BE2C (cell line): Measurements from ENCODE around the gene SEPTIN12.

Experiments
- DNase-seq: peaks from one replicate; pipeline ENCODE4 v3.0.0-alpha.2; 2020
- H3K27me3 ChIP-seq: fragments of 250-450 bp; sonication (Bioruptor Pico); 2 replicates; pipeline ENCODE4 v1.5.1; 2020; ENCODE audit warnings: mild to moderate bottlenecking
- H3K36me3 ChIP-seq: fragments of 250-450 bp; sonication (Bioruptor Pico); 2 replicates; pipeline ENCODE4 v1.5.1; 2020; ENCODE audit warnings: mild to moderate bottlenecking
- H3K4me1 ChIP-seq: fragments of 250-450 bp; sonication (Bioruptor Pico); 2 replicates; pipeline ENCODE4 v1.5.1; 2020
- H3K4me3 ChIP-seq: 2 replicates; pipeline ENCODE4 v1.5.1; 2011; ENCODE audit warnings: low read depth, low read length
- H3K9me3 ChIP-seq: fragments of 250-450 bp; sonication (Bioruptor Pico); 2 replicates; pipeline ENCODE4 v1.5.1; 2020
- CTCF ChIP-seq: IDR thresholded peaks from 2 replicates; pipeline ENCODE4 v1.5.1; 2012; ENCODE audit warnings: mild to moderate bottlenecking, low read depth, low read length

Gene SEPTIN12

DNA sequence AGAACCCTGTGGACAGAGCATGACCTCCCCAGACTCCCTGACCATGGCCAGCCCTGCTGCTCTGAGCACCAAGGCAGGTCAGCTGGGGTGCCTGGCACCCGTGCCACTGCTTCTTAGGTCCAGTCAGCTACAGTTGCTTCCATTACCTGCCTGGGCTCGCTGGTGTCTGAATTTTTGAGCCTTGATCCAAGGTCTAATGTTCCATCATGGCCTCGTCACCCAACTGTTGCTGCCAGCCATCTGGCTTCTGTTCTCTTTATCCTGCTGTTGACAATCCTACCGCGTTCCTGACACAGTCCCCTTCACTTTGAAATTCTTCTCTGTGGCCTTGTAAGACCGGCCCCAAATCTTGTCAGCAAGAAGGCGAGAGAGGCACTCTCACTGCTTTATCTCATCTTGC, 42.3 kb upstream of the SEPTIN12 start:
- Histone ChIP-seq H3K4me3 (no peak overlapping the region), H3K36me3 (peaks cover 87% of the 10 kb centered on the region), H3K9me3 (no peaks in the 10 kb centered on the region), H3K4me1 (peaks cover 3% of the 10 kb centered on the region), H3K27me3 (no peaks in the 10 kb centered on the region)
- TF ChIP-seq CTCF: no peak
- no peak for DNase-seq

GRCh38 chr16:4828567-4829321, 40.6 kb upstream of the SEPTIN12 start:
- Histone ChIP-seq H3K4me1 (peaks cover under 1% of the 10 kb centered on the region; the same call in 1 of the 2 replicates), H3K9me3 (no peaks in the 10 kb centered on the region), H3K4me3 (no peak overlapping the region), H3K27me3 (no peaks in the 10 kb centered on the region), H3K36me3 (peaks cover 91% of the 10 kb centered on the region)
- DNase-seq: no peak
- TF ChIP-seq CTCF: no peak

DNA sequence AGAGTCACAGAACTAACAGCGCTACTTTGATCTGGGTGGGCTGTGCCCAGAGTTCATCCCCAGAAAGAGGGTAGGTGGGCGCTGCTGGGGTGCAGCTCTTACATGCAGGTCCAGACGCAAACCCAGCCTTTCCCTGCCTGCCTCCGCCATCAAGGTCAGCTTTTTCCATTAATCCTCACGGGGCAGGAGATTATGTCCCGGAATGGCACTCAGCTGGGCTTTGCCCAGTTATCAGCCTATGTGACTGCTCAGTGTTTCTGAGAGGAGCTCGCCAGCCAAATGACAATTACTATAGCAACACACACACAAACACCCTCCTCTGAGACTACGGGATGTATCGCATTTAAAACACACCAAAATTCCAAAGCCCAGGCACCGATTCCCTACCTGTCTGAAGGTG, 38.8 kb upstream of the SEPTIN12 start:
- Histone ChIP-seq H3K27me3 (no peaks in the 10 kb centered on the region), H3K9me3 (no peaks in the 10 kb centered on the region), H3K36me3 (peaks cover 90% of the 10 kb centered on the region), H3K4me1 (no peaks in the 10 kb centered on the region), H3K4me3 (no peak overlapping the region)
- no peak for TF ChIP-seq CTCF
- DNase-seq: no peak

GRCh38 chr16:4826526-4826925, 38.4 kb upstream of the SEPTIN12 start:
- Histone ChIP-seq H3K9me3 (no peaks in the 10 kb centered on the region), H3K4me1 (no peaks in the 10 kb centered on the region), H3K27me3 (no peaks in the 10 kb centered on the region), H3K36me3 (peaks cover 90% of the 10 kb centered on the region), H3K4me3 (no peak overlapping the region)
- no peak for TF ChIP-seq CTCF
- no peak for DNase-seq

DNA sequence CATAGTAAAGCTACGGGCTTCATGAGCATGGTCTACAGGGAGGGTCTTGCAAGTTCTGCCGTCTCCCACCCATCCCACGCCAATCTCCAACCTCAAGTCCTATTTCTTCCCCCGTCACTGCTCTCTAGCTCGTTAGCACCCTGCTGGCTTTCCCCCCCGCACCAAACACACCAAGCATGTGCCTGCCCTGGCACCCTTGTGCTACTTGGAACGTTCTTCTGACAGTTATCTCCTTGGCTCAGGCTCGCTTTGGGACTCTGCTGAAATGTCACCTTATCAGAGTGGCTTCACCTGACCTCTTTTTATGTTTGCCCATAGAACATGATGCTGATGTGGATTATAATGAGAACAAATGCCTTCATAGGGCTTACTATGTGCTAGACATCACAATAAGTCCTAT, 37.1 kb upstream of the SEPTIN12 start:
- no peak for DNase-seq
- H3K27me3 ChIP-seq: no peaks in the 10 kb centered on the region
- no peak for TF ChIP-seq CTCF
- H3K4me3 ChIP-seq: no peak overlapping the region
- H3K4me1 ChIP-seq: no peaks in the 10 kb centered on the region
- H3K36me3 ChIP-seq: peaks cover 89% of the 10 kb centered on the region
- H3K9me3 ChIP-seq: no peaks in the 10 kb centered on the region

DNA sequence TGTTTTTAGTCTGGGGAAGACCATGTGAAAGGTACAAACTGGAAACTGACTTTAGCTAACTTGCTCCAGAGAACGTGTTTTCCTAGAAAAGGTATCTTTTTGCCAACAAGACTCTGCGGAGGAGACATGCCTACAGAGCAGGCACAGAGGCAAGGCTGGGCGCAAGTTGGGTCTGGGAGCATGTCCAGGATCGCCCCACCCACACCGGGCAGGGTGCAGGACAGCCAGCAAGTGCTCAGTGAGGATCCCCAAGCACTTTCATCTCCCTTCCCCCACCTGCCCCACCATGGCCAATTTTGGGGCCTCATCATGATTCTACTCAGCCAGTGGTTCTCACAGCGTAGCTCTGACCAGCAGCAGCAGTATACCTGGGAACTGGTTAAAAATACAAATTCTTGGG, 32.5 kb upstream of the SEPTIN12 start:
- no peak for DNase-seq
- no peak overlapping the region for H3K4me3 ChIP-seq
- no peaks in the 10 kb centered on the region for H3K4me1 ChIP-seq
- no peaks in the 10 kb centered on the region for H3K27me3 ChIP-seq
- no peaks in the 10 kb centered on the region for H3K9me3 ChIP-seq
- no peak for TF ChIP-seq CTCF
- peaks cover 78% of the 10 kb centered on the region for H3K36me3 ChIP-seq
